ENCODE measurements around the gene MAP1A. TPM values are rescaled to one million over a fixed set of nuclear protein-coding genes. Genes with fewer than 3 reads are reported as not detected.

Gene MAP1A
- total RNA-seq, 1 experiment from 2014 or later: 2.5 TPM

GRCh38 chr15:43521419-43521818 is 4.0 kb downstream of the MAP1A start:
- Histone ChIP-seq H2BK20ac (ENCODE audit: low read depth, low read length, poor library complexity, severe bottlenecking) (no peak overlapping the region), H3K23ac (ENCODE audit: insufficient read length, low read depth, low read length) (no peak overlapping the region), H2BK15ac (ENCODE audit: low read depth, low read length) (no peak overlapping the region), H4K5ac (ENCODE audit: insufficient read length, low read depth, low read length) (no peak overlapping the region), H3K23me2 (ENCODE audit: insufficient read length, low read depth, low read length, poor library complexity, severe bottlenecking) (peaks cover 17% of the 10 kb centered on the region), H4K8ac (replicated peaks; ENCODE audit: insufficient read length, low read depth, low read length) (no peak overlapping the region), H4K91ac (ENCODE audit: insufficient read length, low read depth, low read length) (no peak overlapping the region), H3K27me3 (ENCODE audit: insufficient read depth, low read length) (peaks cover 11% of the 10 kb centered on the region; the same call in 1 of the 2 replicates), H3K79me2 (ENCODE audit: insufficient read depth, low read length) (no peaks in the 10 kb centered on the region), H4K20me1 (ENCODE audit: control insufficient read depth, insufficient read depth, insufficient read length) (no peaks in the 10 kb centered on the region), H3K27ac (ENCODE audit: insufficient read length, low read depth, low read length) (no peak overlapping the region), H3K79me1 (ENCODE audit: insufficient read depth, low read depth, low read length, poor library complexity, severe bottlenecking) (no peaks in the 10 kb centered on the region), H2AFZ (ENCODE audit: low read length) (no peak overlapping the region), H3K18ac (ENCODE audit: insufficient read length, low read depth, low read length) (no peak overlapping the region), H3K4me1 (ENCODE audit: insufficient read depth, low read length) (peaks cover 3% of the 10 kb centered on the region; the same call in 1 of the 2 replicates), H2BK5ac (ENCODE audit: insufficient read length, low read length) (no peak overlapping the region), H2BK12ac (ENCODE audit: insufficient read length, low read depth, low read length) (no peak overlapping the region), H2AK5ac (ENCODE audit: insufficient read length, low read length) (no peak overlapping the region), H3K9ac (ENCODE audit: extremely low read depth, insufficient read length, low read length) (no peak overlapping the region), H3K4me2 (ENCODE audit: insufficient read depth, insufficient read length, low read length) (no peak overlapping the region), H3K9me3 (ENCODE audit: control insufficient read depth, low read depth, low read length) (no peaks in the 10 kb centered on the region), H3K14ac (ENCODE audit: insufficient read depth, low read length) (no peak overlapping the region), H3K4ac (ENCODE audit: low read depth, low read length) (no peak overlapping the region), H3T11ph (ENCODE audit: low read length) (no peak overlapping the region), H3K56ac (ENCODE audit: insufficient read length, low read depth, low read length) (no peak overlapping the region), H2BK120ac (ENCODE audit: low read depth, low read length, poor library complexity, severe bottlenecking) (no peak overlapping the region)
- Mint-ChIP-seq H3K4me1 (peaks cover 26 to 33% of the 10 kb centered on the region in 2 experiments), H3K36me3 (ENCODE audit: insufficient read depth in 1 of 3, low read depth in 3 of 3) (peaks cover 0 to 7% (median 2%) of the 10 kb centered on the region in 3 experiments; a peak in 3 of 7 replicates), H3K9me3 (no peaks in the 10 kb centered on the region; a peak in 1 of 5 replicates), H3K27ac (no peak overlapping the region), H3K4me3 (no peak overlapping the region), H3K27me3 (ENCODE audit: low read depth) (peaks cover 93% of the 10 kb centered on the region)
- no peak for DNase-seq
- TF ChIP-seq, protein P1, sequence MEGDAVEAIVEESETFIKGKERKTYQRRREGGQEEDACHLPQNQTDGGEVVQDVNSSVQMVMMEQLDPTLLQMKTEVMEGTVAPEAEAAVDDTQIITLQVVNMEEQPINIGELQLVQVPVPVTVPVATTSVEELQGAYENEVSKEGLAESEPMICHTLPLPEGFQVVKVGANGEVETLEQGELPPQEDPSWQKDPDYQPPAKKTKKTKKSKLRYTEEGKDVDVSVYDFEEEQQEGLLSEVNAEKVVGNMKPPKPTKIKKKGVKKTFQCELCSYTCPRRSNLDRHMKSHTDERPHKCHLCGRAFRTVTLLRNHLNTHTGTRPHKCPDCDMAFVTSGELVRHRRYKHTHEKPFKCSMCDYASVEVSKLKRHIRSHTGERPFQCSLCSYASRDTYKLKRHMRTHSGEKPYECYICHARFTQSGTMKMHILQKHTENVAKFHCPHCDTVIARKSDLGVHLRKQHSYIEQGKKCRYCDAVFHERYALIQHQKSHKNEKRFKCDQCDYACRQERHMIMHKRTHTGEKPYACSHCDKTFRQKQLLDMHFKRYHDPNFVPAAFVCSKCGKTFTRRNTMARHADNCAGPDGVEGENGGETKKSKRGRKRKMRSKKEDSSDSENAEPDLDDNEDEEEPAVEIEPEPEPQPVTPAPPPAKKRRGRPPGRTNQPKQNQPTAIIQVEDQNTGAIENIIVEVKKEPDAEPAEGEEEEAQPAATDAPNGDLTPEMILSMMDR (conservative IDR thresholded peaks at IDR 0.05): no peak
- no CpG with 5 or more reads among the region's 11 CpGs for WGBS (ENCODE audit: extremely low coverage, insufficient read length, low lambda C conversion rate)
